HepG2 (cell line): ENCODE data around the gene NPAS2. TPM values are rescaled to one million over a fixed set of nuclear protein-coding genes. Genes with fewer than 3 reads are reported as not detected.
A peak's percentile ranks its signal among the peaks of the same experiment; 100 is the strongest.

Experiments used
- ATRX ChIP-seq: sonication (generic); formaldehyde crosslinking; IDR thresholded peaks from 2 replicates; pipeline ENCODE4 v1.4.0; 2020; ENCODE audit warnings: missing genetic modification reagents, borderline replicate concordance
- BHLHE40 ChIP-seq: IDR thresholded peaks from 2 replicates; pipeline ENCODE4 v1.6.1; 2011; ENCODE audit warnings: low read length, improper control_type of control experiment
- CEBPB ChIP-seq: IDR thresholded peaks from 2 replicates; pipeline ENCODE4 v1.6.1; 2011; ENCODE audit warnings: low read depth, low read length, improper control_type of control experiment, borderline replicate concordance
- CEBPZ ChIP-seq: IDR thresholded peaks from 2 replicates; pipeline ENCODE4 v1.6.1; 2012; ENCODE audit warnings: low read length, improper control_type of control experiment
- FOXP4 ChIP-seq: sonication (generic); formaldehyde crosslinking; IDR thresholded peaks from 2 replicates; pipeline ENCODE4 v1.4.0; 2020; ENCODE audit warnings: missing genetic modification reagents
- HINFP ChIP-seq: sonication (generic); formaldehyde crosslinking; IDR thresholded peaks from 2 replicates; pipeline ENCODE4 v1.4.0; 2020; ENCODE audit warnings: low read depth, mild to moderate bottlenecking, missing genetic modification reagents
- HNF4G ChIP-seq, 2 experiments: sonication (generic) in 1 of 2; formaldehyde crosslinking in 1 of 2; IDR thresholded peaks; 2 replicates each; pipeline versions ENCODE4 v1.4.0 to v1.6.1; 2011 to 2020; ENCODE audit warnings: borderline replicate concordance in 2 of 2, low read depth in 2 of 2, mild to moderate bottlenecking in 2 of 2, low read length in 1 of 2, missing genetic modification reagents in 1 of 2, moderate library complexity in 1 of 2
- KDM2A ChIP-seq: sonication (generic); formaldehyde crosslinking; IDR thresholded peaks from 2 replicates; pipeline ENCODE4 v1.4.0; 2020; ENCODE audit warnings: low read depth, missing genetic modification reagents, borderline replicate concordance
- MAFG ChIP-seq: sonication (generic); formaldehyde crosslinking; IDR thresholded peaks from 2 replicates; pipeline ENCODE4 v1.5.1; 2020; ENCODE audit warnings: mild to moderate bottlenecking, missing genetic modification reagents
- NCOA1 ChIP-seq: sonication (generic); formaldehyde crosslinking; IDR thresholded peaks from 2 replicates; pipeline ENCODE4 v1.9.0; 2021; ENCODE audit warnings: missing genetic modification reagents
- SOX13 ChIP-seq, 3 experiments: fragments of 450-650 bp in 1 of 3; sonication (generic) in 1 of 3; formaldehyde crosslinking in 1 of 3; IDR thresholded peaks in 2 of 3; conservative IDR thresholded peaks in 1 of 3; 2 replicates each; pipeline versions ENCODE4 v1.5.0 to v1.6.1; 2016 to 2020; ENCODE audit warnings: antibody characterized with exemption in 1 of 3, mild to moderate bottlenecking in 1 of 3, missing compliant biosample characterization in 1 of 3, missing genetic modification reagents in 1 of 3, moderate library complexity in 1 of 3
- TCF7 ChIP-seq: sonication (generic); IDR thresholded peaks from 2 replicates; pipeline ENCODE4 v1.6.1; 2016; ENCODE audit warnings: antibody characterized with exemption, low read depth
- TFE3 ChIP-seq: IDR thresholded peaks from 2 replicates; pipeline ENCODE4 v1.6.1; 2016
- ZFP37 ChIP-seq: sonication (generic); formaldehyde crosslinking; IDR thresholded peaks from 2 replicates; pipeline ENCODE4 v1.4.0; 2020; ENCODE audit warnings: missing genetic modification reagents, borderline replicate concordance
- ZIK1 ChIP-seq: sonication (generic); formaldehyde crosslinking; IDR thresholded peaks from 2 replicates; pipeline ENCODE4 v1.5.0; 2020; ENCODE audit warnings: mild to moderate bottlenecking, low read depth, missing genetic modification reagents, borderline replicate concordance
- ZNF335 ChIP-seq: sonication (generic); formaldehyde crosslinking; IDR thresholded peaks from 2 replicates; pipeline ENCODE4 v1.4.0; 2020; ENCODE audit warnings: missing genetic modification reagents
- ZNF33B ChIP-seq: sonication (generic); formaldehyde crosslinking; IDR thresholded peaks from 2 replicates; pipeline ENCODE4 v1.5.1; 2020; ENCODE audit warnings: mild to moderate bottlenecking, missing genetic modification reagents
- ZNF501 ChIP-seq: sonication (generic); formaldehyde crosslinking; IDR thresholded peaks from 2 replicates; pipeline ENCODE4 v1.5.1; 2020; ENCODE audit warnings: mild to moderate bottlenecking, moderate library complexity, missing genetic modification reagents
- ZNF766 ChIP-seq: sonication (generic); formaldehyde crosslinking; IDR thresholded peaks from 2 replicates; pipeline ENCODE4 v1.5.0; 2020; ENCODE audit warnings: missing genetic modification reagents, borderline replicate concordance
- ZNF883 ChIP-seq: sonication (generic); formaldehyde crosslinking; IDR thresholded peaks from 2 replicates; pipeline ENCODE4 v1.5.1; 2020; ENCODE audit warnings: mild to moderate bottlenecking, missing genetic modification reagents; ENCODE audit errors: not compliant biosample characterization
- polyA plus RNA-seq, 8 experiments: library from polyadenylated mRNA; depleted of rRNA in 3 of 8; stranded (reverse) in 7 of 8; unstranded in 1 of 8; fragments of >200 nt; fragmentation: Illumina TruSeq in 4 of 8; extraction: Trizol in 4 of 8; gene quantifications; 2 replicates each; pipeline versions ENCODE4 v1.2.1 to v1.2.3, GENCODE V29; 2011 to 2016; ENCODE audit warnings: low read depth in 4 of 8, missing spikeins in 1 of 8, mixed read lengths in 1 of 8; ENCODE audit not compliant: insufficient read depth in 1 of 8
- total RNA-seq, 5 experiments: library from RNA; depleted of rRNA; stranded (reverse); fragments of >200 nt; fragmentation: Illumina TruSeq; extraction: Trizol; gene quantifications; 2 replicates each; pipeline ENCODE4 v1.2.3, GENCODE V29; 2016; ENCODE audit warnings: low read depth in 1 of 5

NPAS2 gene
- total and polyA plus RNA-seq, 2 of the 13 experiments (the other 11 are each of a cell fraction or from before 2014, with no cell fraction given), result 14.8 to 37.5 TPM

GRCh38 chr2:100875516-100876230, 55.7 kb downstream of the NPAS2 start (continued):
- TF ChIP-seq ZNF501 (CRISPR knock-in tag), result no peak; the same call in 1 of the 2 replicates
- no peak for TF ChIP-seq NCOA1 (CRISPR knock-in tag)
- TF ChIP-seq TCF7, result peak; percentile 43
- no peak for TF ChIP-seq HINFP (CRISPR knock-in tag)
- no peak for TF ChIP-seq CEBPZ
- TF ChIP-seq MAFG, result no peak
- no peak for TF ChIP-seq CEBPB
- TF ChIP-seq ZNF33B (CRISPR knock-in tag), result no peak
- TF ChIP-seq SOX13 (IDR thresholded peaks at IDR 0.05), result peak; percentile 69
- TF ChIP-seq SOX13 (CRISPR knock-in tag; conservative IDR thresholded peaks at IDR 0.05 in 1 of 2, IDR thresholded peaks at IDR 0.05 in 1 of 2), result peak in 1 of 2 experiments; percentile 93; a peak in 2 of 4 replicates
- TF ChIP-seq ATRX, result no peak
- no peak for TF ChIP-seq ZNF883 (CRISPR knock-in tag)
- no peak for TF ChIP-seq ZNF335 (CRISPR knock-in tag)
- TF ChIP-seq ZIK1 (CRISPR knock-in tag), result no peak
- no peak for TF ChIP-seq ZNF766
- 0 out of 2 replicates have a peak, but pooled peaks have one; percentile 38 for TF ChIP-seq BHLHE40
- peak; percentile 77 for TF ChIP-seq HNF4G (IDR thresholded peaks at IDR 0.05; ENCODE audit: borderline replicate concordance, low read depth, low read length)
- TF ChIP-seq HNF4G (CRISPR knock-in tag; IDR thresholded peaks at IDR 0.05; ENCODE audit: borderline replicate concordance, low read depth), result peak; percentile 44; the same call in 1 of the 2 replicates
- peak; percentile 42; the same call in 1 of the 2 replicates for TF ChIP-seq FOXP4 (CRISPR knock-in tag)
- peak; percentile 39; the same call in 1 of the 2 replicates for TF ChIP-seq KDM2A (CRISPR knock-in tag)
- no peak for TF ChIP-seq ZFP37 (CRISPR knock-in tag)
- peak; percentile 73; the same call in 1 of the 2 replicates for TF ChIP-seq TFE3 (CRISPR knock-in tag)
